ENCODE measurements around the gene CNTNAP2.

CNTNAP2 gene

DNA sequence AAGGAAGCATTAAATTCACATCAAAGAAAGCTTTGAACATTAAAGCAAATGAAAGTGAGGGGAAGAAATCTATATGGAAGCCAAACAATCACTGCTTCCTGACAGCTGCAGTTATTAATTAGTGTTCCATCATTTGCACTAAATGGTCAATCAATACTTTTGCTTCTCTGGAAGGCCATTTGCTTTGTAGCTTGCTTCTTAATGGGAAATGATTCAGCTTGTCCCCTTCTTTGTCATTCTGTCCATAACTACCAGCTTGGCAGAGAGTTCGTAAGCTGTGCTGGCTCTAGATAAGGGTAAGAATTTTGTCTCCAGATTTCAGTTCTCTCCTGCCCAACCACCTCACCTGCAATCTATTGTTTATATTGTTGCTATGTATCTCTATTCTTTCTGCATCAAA lies 596.6 kb downstream of the CNTNAP2 start:
- H3K4me3 ChIP-seq (ENCODE audit: low read depth, low read length) = no peak overlapping the region
- DNase-seq (ENCODE audit: low read depth) = no peak

DNA sequence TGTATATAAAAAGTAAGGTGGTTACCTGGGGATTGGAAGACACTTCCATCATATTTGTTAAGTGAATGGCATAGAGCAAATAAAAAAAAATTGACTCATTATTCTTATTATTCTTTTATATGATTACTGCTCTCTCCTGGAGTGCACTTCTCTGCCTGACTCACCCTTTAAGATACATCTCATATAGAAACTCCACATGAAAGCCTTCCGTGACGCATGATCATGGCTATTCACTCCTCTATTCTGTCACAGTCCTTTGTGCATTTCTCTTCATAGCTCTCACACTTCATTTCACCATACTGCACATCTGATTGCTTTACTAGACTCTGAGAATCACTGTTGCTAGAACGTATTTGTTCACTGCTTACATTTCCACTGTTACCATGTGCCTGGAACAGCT lies 597.3 kb downstream of the CNTNAP2 start:
- no peak overlapping the region for H3K4me3 ChIP-seq (ENCODE audit: low read depth, low read length)
- DNase-seq (ENCODE audit: low read depth) = no peak

DNA sequence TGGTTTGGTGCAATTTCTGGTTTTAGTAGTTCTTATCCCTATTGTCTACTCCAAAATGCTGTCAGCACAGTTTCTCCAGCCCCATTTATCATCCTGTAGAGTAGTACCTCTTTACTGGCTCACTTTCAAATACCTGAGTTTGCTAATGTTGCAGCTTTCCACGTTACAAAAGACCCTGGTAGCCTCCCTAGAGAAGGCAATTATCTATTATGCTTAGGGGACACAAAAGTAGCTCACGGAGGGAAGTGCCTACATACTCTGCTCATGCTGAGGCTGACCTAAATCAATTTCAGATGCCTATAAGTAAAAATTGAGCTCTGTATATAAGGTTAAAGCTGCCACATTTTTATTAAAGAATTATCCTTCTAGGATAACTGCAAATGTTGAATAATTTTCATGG lies 603.6 kb downstream of the CNTNAP2 start:
- no peak overlapping the region for H3K4me3 ChIP-seq (ENCODE audit: low read depth, low read length)
- DNase-seq (ENCODE audit: low read depth) = no peak

DNA sequence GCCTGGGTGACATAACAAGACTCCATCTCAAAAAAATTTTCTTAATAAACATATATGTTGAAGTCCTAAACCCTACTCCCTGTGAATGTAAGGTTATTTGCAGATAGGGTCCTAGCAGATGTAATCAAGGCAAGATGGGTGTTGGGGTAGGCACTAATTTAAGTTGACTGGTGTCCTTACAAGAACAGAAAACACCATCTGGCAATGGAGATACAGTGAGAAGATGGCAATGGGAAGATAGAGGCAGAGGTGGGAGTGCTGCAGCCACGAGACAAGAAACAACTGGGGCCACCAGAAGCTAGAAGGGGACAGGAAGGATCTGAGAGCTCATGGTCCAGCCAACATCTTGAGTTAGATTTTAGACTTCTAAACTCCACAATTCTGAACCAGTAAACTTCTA lies 606.4 kb downstream of the CNTNAP2 start:
- H3K4me3 ChIP-seq (ENCODE audit: low read depth, low read length) = no peak overlapping the region
- DNase-seq (ENCODE audit: low read depth) = no peak

DNA sequence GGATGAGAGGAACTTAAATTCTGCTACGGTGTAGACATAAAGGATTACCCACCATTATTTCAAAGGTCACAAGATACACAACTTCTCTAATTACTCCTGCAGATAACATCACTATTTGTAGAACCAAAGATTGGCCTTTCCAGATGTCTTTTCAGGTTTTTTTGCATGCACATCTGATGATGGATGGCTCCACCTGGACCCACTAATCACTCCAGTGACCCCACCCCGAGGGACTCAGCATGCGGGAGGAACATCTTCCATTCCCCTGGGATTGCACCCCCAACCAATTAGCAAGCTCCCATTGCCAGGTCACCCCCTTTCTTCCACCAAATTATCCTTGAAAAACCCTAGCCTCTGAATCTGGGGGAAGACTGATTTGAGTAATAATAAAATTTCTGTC lies 608.9 kb downstream of the CNTNAP2 start:
- DNase-seq (ENCODE audit: low read depth) = no peak
- H3K4me3 ChIP-seq (ENCODE audit: low read depth, low read length) = no peak overlapping the region

DNA sequence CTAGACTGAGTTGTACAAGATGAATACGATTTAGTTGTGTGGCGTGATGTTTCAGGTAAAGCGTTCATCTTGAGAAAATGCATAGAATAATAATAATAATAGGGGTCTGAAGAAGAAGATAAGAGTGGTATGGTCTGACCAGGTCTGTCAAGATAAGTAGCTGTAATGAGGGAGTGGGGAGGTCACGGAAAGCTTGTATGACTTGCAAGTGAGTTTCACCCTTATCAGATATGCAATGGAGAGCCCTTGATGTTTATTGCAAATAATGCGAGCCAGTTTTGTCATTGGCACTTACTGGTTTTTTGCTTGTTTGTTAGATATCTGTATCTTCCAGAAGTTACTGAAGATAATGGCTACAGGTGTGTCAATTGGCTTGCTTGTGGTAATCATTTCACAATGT lies 611.5 kb downstream of the CNTNAP2 start:
- no peak overlapping the region for H3K4me3 ChIP-seq (ENCODE audit: low read depth, low read length)
- DNase-seq (ENCODE audit: low read depth) = no peak

DNA sequence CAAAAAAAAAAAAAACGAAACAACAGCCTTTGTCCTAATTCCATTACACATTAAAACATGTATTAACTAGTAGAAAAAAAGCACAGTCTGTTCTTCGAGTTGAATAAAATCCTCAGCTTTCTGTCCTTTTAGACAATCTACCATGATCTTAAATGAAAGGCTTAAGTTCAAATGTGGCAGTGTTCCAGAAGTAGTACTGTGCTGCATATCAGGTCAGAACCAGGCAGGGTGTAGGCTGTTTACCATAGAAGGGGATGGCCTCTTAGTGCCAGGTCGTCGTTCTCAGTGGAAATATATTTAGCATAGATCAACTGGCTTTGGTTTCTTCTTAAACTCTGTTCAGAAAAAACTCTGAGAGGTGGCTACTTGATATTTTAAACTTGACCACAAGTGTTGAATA lies 612.0 kb downstream of the CNTNAP2 start:
- H3K4me3 ChIP-seq (ENCODE audit: low read depth, low read length) = no peak overlapping the region
- no peak for DNase-seq (ENCODE audit: low read depth)

DNA sequence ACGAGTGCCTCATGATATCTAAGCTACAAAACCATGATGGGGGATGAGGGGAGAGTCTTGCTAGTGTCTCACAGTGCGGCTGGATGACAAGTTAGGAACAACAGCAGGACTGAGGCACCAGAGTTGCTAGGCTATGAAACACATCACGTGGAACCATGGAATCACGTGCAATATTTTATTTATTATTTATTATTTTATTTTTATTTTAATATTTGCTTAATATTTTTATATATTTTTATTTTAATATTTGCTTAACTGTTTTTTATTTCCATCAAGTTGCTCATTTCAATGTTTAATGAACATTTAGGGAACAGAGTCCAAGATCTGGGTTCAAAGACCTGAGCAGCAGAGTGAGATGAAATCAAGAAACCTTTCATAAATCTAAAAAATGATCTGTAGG lies 614.6 kb downstream of the CNTNAP2 start:
- H3K4me3 ChIP-seq (ENCODE audit: low read depth, low read length) = no peak overlapping the region
- DNase-seq (ENCODE audit: low read depth) = no peak

DNA sequence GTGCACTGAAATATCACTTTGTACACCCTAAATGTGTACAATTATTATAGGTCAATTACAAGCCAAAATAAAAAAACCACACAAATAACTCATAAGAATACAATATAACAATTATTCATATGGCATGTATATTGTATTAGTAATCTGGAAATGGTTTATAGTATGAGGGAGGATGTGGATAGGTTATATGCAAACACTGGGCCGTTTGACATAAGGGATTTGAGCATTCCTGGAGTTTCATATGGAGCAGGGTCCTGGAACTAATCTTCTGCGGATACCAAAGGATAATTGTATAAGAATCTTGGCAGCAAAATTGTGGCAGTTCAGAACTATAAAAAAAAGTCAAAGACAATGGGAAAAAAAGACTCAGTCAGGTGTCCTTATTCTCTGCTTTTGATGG lies 619.4 kb downstream of the CNTNAP2 start:
- DNase-seq (ENCODE audit: low read depth) = no peak
- H3K4me3 ChIP-seq (ENCODE audit: low read depth, low read length) = no peak overlapping the region

DNA sequence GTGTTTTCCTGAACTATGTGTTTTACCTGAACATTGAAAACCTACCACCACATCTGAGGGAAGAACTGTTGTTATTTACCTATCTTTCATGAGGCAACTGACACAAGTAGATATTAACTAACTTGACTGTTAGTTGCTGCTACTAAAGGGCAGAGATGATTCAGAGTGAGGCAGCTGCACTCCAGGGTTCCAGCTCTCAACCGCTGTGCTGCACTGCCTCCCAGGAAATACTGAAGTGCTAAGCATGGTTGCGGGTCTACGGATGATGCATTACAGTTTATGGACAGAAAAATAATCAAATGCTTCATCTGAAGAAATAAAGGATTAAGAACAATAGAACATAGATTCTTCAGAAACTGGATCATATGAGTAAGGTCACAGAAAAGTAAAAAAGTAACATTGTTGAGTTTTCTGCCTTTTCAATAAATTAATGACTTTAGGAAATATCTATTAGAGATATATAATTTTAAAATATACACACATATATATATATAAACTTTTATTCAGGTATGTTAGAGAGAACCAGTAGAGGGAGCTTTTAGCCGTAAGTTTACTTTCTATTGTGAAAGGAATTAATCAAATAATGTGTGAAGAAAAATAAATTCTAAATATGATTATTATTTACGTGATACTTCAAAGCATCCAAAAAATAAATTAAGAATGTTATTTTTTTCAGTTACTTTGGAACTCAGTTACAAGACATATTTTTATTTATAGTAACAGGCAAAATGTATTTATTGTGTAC lies 620.0 kb downstream of the CNTNAP2 start:
- DNase-seq (ENCODE audit: low read depth) = no peak
- H3K4me3 ChIP-seq (ENCODE audit: low read depth, low read length) = no peak overlapping the region

DNA sequence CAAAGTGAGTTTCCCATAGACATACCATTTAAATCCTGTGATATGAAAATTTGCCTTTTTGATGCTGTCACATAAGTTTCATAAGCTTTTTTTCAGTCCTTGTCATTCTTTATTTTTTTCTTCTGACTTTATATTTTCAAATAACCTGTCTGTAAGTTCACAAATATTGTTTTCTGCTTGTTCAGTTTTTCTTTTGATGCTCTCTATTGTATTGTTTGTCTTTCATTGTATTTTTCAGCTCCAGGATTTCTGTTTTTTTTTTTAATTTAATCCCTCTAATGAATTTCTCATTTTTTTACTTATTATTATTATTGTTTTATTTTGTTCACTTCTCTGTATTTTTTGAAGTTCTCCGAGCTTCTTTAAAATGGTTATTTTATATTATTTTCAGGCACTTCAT lies 623.4 kb downstream of the CNTNAP2 start:
- no peak overlapping the region for H3K4me3 ChIP-seq (ENCODE audit: low read depth, low read length)
- no peak for DNase-seq (ENCODE audit: low read depth)

DNA sequence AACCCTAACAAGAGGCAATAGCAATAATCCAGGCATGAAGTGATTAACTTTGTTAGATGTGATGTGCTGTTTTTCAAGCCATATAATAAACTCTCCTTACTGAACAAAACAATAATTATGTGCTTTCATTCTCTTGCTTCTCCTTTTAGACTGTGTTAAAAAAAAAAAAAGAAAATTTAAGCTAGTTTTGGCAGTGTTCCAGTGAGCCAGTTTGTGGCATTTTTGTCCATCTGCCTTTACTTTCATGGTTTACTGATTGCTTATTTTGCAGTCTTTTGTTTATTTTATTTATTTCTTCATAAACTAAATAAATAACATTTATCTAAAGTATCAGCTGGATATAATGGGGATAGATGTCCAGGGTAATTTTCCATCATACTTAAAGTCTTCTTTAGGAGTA lies 625.3 kb downstream of the CNTNAP2 start:
- no peak overlapping the region for H3K4me3 ChIP-seq (ENCODE audit: low read depth, low read length)
- no peak for DNase-seq (ENCODE audit: low read depth)

DNA sequence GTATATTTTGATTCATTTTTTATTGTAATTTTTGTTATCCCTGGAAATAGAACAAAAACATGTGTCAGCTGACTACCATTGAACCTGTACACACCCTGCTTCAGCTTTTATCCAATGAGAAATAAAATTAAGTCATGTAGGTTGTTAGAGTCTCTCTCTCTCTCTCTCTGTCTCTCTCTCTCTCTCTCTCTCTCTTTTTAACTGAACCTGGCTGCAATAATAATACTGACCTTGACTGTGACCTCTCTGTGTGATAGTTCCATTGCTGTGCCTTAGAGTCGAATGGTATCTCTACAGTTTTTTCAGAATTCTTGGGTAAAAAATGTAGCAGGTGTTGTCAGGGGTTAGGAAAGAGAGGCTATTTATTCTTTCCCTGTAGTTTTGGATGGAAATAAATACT lies 637.8 kb downstream of the CNTNAP2 start:
- no peak for DNase-seq (ENCODE audit: low read depth)
- no peak overlapping the region for H3K4me3 ChIP-seq (ENCODE audit: low read depth, low read length)

DNA sequence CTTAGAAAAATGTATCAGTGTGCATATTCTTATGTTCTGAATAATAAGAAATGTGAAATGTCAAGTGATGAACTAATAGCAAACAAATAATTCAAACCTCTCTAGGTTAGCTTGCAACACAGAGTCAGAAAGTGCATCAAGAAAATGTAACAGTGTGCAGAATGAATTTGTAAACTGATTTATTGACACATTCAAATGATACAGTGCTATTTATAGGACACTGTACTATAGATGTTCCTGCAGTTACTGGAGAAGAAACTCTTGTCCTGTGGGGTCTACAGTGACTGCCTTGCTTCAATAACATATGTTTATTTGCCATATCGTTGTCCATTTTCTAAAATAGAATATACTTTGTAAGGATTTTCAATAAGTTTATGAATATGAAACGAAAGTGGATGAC lies 639.0 kb downstream of the CNTNAP2 start:
- no peak for DNase-seq (ENCODE audit: low read depth)
- H3K4me3 ChIP-seq (ENCODE audit: low read depth, low read length) = no peak overlapping the region

DNA sequence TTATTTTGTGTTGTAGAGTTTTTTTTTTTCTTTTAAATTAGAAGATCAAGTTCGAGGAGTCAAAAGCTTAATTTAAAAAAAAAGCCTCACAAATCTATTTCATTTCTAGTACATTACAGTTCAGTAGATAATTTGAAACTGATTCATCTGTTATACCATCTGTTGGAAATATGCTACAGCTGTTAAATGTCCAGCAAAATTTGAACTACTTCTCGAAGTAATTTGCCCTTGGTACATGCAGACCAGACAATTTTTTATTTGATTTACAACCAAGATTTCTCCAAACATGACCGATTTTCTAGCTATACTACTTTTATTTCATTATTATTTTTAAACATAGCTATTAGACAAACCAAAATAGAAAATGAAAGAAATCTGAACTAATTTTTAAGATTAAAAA lies 647.9 kb downstream of the CNTNAP2 start:
- no peak for DNase-seq (ENCODE audit: low read depth)
- H3K4me3 ChIP-seq (ENCODE audit: low read depth, low read length) = no peak overlapping the region

DNA sequence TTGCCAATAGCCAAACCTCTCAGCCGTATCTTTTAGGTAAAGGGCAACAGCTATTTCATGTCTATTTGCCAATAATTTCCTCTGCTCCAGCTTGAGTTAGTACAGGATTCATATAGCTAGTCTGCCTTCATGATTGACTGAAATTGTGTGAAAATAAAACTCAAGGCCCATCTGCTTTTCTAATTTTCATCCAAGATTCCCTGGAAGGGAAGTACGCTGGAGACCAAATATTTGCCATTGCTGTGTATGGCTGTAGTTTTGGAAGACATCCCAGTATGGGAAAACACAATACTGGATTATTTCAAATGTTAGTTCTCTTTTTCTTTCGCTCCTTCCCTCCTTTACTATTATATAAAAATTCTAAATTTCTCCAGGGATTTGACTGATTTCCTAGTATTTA lies 652.4 kb downstream of the CNTNAP2 start:
- no peak for DNase-seq (ENCODE audit: low read depth)
- H3K4me3 ChIP-seq (ENCODE audit: low read depth, low read length) = no peak overlapping the region

DNA sequence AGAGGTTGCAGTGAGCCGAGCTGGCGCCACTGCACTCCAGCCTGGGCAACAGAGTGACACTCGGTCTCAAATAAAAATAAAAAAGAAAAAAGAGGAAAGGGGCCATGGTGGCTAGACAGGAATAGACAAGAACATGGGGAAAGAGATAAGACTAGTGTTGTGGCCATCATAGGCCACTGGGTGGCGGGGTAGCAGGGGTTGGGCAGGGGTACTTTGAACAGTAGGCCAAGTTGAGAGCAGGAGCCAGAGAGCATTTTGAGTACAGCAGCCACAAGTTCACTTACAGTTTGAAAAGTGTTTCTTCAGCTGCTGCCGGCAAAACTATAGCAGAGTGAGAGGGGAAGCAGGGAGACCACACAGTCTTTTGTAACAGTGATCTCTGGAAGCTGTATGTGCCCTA lies 656.0 kb downstream of the CNTNAP2 start:
- H3K4me3 ChIP-seq (ENCODE audit: low read depth, low read length) = no peak overlapping the region
- no peak for DNase-seq (ENCODE audit: low read depth)

DNA sequence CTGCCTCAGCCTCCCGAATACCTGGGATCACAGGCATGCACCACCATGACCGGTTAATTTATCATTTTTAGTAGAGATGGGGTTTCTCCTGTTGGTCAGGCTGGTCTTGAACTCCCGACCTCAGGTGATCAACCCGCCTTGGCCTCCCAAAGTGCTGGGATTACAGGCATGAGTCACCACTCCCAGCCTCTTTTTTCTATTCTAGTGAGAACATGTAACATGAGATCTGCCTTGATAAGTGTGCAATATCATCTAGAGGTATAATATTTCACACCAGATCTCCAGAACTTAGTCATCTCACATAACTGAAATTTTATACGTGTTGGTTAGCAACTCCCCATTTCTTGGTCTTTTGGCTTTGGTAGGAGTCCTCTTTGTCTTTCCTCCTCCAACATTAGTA lies 656.9 kb downstream of the CNTNAP2 start:
- no peak for DNase-seq (ENCODE audit: low read depth)
- no peak overlapping the region for H3K4me3 ChIP-seq (ENCODE audit: low read depth, low read length)

DNA sequence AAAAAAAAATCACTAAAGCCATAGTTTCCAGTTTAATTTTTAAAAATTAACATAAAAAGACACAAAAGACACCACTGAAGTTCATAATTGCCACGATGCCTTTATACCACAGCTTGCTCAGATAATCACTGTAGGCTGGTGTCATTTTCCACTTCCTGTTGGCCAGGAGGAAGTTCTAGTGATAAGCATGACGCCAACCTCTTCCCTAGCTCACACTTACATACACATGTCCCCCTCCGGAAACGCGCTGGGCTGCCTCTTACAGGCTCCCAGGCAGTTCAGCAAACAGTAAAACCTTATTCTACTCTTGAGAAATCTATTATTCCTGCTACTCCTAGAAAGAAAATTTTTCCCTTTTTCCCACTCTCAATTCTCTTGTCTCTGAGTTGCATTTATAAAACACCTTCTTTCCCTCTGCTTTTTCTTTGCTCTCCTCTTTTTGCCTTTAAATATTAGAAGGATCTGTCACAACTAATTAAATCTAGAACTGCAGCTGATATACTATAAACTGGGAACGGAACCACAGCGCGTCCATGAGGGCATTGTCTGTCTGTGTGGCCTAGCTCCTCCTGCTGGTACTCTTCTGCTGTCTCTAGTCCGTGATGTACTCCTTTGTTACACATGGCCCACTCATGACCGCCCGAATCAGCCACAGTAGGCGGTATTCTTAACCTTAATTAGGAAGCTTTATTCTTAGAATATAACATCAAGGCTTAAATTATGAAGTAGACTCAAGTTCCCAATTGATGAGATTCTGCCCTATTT lies 664.9 kb downstream of the CNTNAP2 start:
- no peak for DNase-seq (ENCODE audit: low read depth)
- no peak overlapping the region for H3K4me3 ChIP-seq (ENCODE audit: low read depth, low read length)

DNA sequence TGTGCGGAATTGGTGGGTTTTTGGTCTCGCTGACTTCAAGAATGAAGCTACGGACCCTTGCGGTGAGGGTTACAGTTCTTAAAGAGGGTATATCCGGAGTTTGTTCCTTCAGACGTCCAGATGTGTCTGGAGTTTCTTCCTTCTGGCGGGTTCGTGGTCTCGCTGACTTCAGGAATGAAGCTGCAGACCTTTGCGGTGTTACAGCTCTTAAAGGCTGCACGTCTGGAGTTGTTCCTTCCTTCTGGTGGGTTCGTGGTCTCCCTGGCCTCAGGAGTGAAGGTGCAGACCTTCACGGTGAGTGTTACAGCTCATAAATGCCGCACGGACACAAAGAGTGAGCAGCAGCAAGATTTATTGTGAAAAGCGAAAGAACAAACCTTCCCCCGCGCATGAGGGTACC lies 670.7 kb downstream of the CNTNAP2 start:
- no peak for DNase-seq (ENCODE audit: low read depth)
- H3K4me3 ChIP-seq (ENCODE audit: low read depth, low read length) = no peak overlapping the region

DNA sequence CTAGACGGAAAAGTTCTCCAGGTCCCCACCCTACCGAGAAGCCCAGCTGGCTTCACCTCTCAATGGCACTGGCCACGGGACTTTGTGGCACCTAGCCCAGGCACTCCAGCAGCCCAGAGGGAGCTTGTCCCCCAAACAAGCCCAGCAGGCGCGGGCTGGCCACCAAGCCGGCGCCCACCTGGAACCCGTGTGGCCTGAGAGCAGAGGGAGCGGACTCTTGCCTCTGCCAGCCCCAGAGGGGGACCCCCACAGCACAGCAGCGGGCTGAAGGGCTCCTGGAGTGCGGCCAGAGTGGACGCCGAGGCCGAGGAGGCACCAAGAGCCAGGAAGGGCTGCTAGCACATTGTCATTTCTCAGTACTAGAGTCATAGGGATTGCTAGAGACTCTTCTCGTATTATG lies 671.4 kb downstream of the CNTNAP2 start:
- no peak overlapping the region for H3K4me3 ChIP-seq (ENCODE audit: low read depth, low read length)
- no peak for DNase-seq (ENCODE audit: low read depth)

All from skeletal muscle cell (primary cell).